ENCODE results near the gene DPEP1.

DPEP1 gene

DNA sequence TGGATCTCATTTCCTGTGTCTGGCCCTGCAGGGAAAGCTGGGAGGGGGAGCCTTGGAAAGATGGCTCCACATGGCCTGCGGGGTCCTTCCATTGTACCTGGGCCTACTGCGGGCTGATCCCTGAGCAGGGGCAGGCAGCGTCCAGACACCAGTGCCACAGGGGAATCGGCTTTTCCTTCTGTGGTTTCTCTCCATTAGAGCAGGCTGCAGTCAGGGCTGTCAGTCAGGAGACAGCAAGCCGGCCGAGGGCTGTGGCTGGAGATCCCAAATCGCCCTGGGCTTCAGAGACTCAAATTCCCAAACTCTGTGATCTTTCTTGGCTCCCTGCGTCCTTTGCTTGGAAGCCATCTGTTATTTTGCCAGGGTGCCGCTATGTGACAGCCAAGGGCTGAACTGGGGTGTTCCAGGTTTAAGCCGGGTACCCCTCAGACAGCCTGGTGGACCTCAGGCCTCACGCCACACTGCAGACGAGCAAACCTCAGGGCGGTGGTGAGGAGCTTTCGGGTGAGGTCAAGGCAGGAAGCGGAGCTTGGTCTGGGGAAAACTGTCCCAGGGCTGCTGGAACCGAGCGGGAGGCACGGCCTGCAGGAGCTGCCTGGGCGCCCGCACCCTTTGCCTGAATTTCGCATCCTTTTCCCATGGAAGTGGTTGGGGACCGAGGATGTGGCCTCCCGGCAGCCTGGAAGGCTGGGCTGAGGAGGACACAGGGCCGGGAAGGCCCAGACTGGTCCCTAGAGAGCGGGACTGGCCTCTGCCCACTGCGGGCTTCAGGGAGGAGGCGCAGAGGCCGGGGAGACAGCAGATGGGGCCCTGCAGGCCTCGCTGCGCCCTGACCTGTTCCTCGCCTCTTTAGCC lies 39.4 kb upstream of the DPEP1 start:
- H3K9me3 Mint-ChIP-seq, result peaks cover 15% of the 10 kb centered on the region
- no peak overlapping the region for H3K27ac Mint-ChIP-seq
- peaks cover 26% of the 10 kb centered on the region for H3K4me1 Mint-ChIP-seq
- H3K27me3 Mint-ChIP-seq (ENCODE audit: low read depth, poor library complexity), result peaks cover 38% of the 10 kb centered on the region
- DNase-seq, result no peak
- TF ChIP-seq, protein P1, sequence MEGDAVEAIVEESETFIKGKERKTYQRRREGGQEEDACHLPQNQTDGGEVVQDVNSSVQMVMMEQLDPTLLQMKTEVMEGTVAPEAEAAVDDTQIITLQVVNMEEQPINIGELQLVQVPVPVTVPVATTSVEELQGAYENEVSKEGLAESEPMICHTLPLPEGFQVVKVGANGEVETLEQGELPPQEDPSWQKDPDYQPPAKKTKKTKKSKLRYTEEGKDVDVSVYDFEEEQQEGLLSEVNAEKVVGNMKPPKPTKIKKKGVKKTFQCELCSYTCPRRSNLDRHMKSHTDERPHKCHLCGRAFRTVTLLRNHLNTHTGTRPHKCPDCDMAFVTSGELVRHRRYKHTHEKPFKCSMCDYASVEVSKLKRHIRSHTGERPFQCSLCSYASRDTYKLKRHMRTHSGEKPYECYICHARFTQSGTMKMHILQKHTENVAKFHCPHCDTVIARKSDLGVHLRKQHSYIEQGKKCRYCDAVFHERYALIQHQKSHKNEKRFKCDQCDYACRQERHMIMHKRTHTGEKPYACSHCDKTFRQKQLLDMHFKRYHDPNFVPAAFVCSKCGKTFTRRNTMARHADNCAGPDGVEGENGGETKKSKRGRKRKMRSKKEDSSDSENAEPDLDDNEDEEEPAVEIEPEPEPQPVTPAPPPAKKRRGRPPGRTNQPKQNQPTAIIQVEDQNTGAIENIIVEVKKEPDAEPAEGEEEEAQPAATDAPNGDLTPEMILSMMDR (IDR thresholded peaks at IDR 0.05), result no peak
- no peaks in the 10 kb centered on the region for H3K36me3 Mint-ChIP-seq (ENCODE audit: low read depth)
- H3K4me3 Mint-ChIP-seq, result peak overlapping the region; percentile 25

DNA sequence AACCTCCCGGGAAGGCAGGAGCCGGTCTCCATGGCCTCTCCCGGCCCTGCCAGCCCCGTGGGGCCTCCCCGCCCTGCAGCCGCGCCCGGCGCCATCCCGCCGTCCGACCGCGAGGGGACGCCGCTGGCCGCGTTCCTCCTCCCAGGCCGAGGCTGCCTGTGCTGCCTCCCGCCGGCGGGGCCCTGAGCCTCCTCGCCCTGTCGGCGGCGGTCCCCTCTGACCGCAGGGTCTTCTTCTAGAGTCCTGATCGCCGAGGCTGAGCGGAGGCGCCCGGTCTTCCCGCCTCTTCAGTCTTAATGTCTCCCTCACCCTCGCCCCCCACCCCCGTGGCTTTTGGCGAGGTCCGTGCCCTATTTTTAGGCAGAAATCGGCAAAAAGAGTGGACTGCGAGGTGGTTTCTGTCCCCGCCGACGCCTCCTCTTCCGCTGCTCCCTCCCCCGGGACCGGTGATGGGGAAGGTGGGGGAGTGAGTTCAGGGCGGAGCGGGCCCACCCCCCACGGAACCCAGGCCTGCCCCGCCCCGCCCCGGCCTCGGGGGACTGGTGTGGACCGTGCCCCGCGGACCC lies 38.7 kb upstream of the DPEP1 start:
- Mint-ChIP-seq H3K4me3 (peak overlapping the region; percentile 50), H3K27ac (no peak overlapping the region), H3K36me3 (ENCODE audit: low read depth) (no peaks in the 10 kb centered on the region)

DNA sequence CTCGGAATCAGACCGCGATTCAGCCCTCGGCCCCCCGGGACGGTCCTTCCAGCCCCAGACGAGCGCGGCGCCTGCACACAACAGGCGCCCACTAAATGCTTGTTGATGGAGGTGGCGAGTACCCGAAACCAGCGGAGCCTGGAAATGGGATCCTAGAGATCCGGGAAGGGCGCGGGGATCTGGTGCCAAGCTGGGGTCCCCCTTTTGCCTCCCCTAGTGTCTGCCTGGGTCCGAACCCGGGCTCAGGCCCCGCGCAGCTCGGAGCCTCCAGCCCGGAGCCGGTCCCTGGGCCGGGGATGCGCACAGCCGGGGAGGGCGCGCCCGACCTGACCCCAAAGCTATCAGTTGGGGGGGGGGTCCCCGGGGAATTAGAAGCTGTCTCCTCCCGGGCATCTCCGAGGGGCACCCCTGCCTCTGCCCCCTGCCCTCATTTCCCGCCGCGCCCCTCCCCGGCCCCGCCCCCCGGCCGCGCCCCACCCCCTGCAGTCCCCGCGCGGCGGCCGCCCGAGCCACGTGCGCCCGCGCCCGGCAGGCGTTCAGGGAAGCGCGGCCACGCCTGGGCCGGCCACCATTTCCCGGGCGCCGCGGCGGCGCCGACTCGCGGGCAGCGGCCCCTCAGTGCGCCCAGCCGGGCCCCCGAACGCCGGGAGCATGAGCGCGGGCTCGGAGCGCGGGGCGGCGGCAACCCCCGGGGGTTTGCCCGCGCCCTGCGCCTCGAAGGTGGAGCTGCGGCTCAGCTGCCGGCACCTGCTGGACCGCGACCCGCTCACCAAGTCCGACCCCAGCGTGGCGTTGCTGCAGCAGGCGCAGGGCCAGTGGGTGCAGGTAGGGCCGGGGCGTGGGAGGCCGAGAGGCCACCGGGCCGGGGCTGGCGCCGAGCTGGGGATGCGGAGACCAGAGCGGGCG lies 37.9 kb upstream of the DPEP1 start, which contains the start of gene CPNE7:
Gene CPNE7, plus strand, starts transcription at position 512 of the 906 bp plus-strand sequence. Its CDS starts 140 bp downstream, at position 652.
- no peak within 1 kb of the TSS for H3K27ac Mint-ChIP-seq
- H3K9me3 Mint-ChIP-seq, result peaks cover 15% of the 10 kb centered on the region

More for the DNA sequence above, 38.7 kb upstream of the DPEP1 start:
- peak; percentile 81 for DNase-seq
- Mint-ChIP-seq H3K4me1 (peaks cover 26% of the 10 kb centered on the region), H3K9me3 (peaks cover 15% of the 10 kb centered on the region), H3K27me3 (ENCODE audit: low read depth, poor library complexity) (peaks cover 36% of the 10 kb centered on the region)
- TF ChIP-seq, protein P1 (IDR thresholded peaks at IDR 0.05), result peak; percentile 56

DNA sequence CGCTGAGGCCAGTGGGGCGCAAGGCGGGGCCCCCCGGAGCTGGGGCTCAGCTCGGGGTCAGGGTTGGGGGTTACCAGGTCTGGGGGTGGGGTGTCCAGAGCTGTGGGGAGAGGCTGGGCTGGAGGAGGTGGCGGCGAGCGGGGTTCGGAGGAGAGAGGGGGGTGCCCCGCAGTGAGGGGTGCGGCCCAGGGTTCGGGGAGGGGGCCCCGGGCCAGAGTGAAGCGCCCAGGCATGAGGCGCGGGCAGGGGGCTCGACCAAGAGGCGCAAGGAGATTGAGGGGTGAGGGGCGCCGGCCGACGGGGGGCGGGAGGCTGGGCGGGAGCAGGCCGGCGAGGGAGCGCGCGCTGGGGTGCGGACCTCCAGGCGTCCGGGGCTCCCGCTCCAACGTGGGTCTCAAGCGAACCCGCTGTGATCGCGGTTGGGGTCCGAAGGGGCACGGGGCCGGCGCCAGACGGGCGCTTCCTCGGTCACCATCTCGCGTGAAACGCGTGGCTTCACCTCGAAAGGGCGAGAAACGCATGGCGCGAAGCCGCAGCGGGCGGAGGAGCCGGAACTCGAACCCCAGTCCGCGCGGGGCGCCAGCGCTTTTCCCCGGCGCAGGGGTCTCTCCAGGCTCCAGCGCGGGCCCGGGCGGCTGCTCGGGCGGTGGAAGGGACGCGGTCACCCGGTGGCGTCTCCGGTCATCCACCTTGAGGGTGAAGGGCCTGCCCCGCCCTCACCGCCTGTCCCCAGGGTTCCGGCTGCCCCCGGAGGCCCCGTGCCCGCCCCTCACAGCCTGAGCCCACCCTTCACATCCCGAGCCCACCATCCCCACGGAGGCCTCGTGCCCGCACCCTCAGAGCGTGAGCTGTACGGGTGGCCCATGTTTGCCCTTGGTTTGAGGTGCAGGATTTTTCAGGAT lies 37.0 kb upstream of the DPEP1 start:
- peaks cover 26% of the 10 kb centered on the region for H3K4me1 Mint-ChIP-seq
- H3K4me3 Mint-ChIP-seq, result no peak overlapping the region
- no peaks in the 10 kb centered on the region for H3K36me3 Mint-ChIP-seq (ENCODE audit: low read depth)
- peaks cover 36% of the 10 kb centered on the region for H3K27me3 Mint-ChIP-seq (ENCODE audit: low read depth, poor library complexity)
- TF ChIP-seq, protein P1 (IDR thresholded peaks at IDR 0.05), result no peak
- no peak for DNase-seq
- H3K27ac Mint-ChIP-seq, result no peak overlapping the region
- H3K9me3 Mint-ChIP-seq, result peaks cover 15% of the 10 kb centered on the region

More for the DNA sequence above, 37.9 kb upstream of the DPEP1 start, which contains the start of gene CPNE7:
- peak; percentile 55 for DNase-seq
- H3K27me3 Mint-ChIP-seq (ENCODE audit: low read depth, poor library complexity), result peaks cover 36% of the 10 kb centered on the region
- H3K4me1 Mint-ChIP-seq, result peaks cover 26% of the 10 kb centered on the region
- no peaks in the 10 kb centered on the region for H3K36me3 Mint-ChIP-seq (ENCODE audit: low read depth)
- TF ChIP-seq, protein P1 (IDR thresholded peaks at IDR 0.05), result no peak
- H3K4me3 Mint-ChIP-seq, result peak within 1 kb of the TSS; percentile 50
